Endothelial cell of umbilical vein (primary cell): ENCODE data around the gene GLP2R.

Source experiments
- EZH2 ChIP-seq: IDR thresholded peaks from 2 replicates; pipeline ENCODE4 v1.6.1; 2012; ENCODE audit warnings: borderline replicate concordance, low read depth, mild to moderate bottlenecking, moderate library complexity, low read length, inconsistent platforms; ENCODE audit not compliant: severe bottlenecking
- JUN ChIP-seq: IDR thresholded peaks from 2 replicates; pipeline ENCODE4 v1.6.1; 2011; ENCODE audit warnings: borderline replicate concordance, low read depth; ENCODE audit not compliant: insufficient read length, insufficient read depth
- MYC ChIP-seq: IDR thresholded peaks from one replicate; pipeline ENCODE4 v1.6.1; 2011; ENCODE audit warnings: mild to moderate bottlenecking, low read depth, low read length
- POLR2A ChIP-seq: IDR thresholded peaks from 2 replicates; pipeline ENCODE4 v1.6.1; 2012; ENCODE audit warnings: low read depth, mild to moderate bottlenecking, control low read depth, low read length
- POLR2AphosphoS5 ChIP-seq: IDR thresholded peaks from 2 replicates; pipeline ENCODE4 v1.6.1; 2012; ENCODE audit warnings: low read depth, mild to moderate bottlenecking, control low read depth, low read length, moderate library complexity; ENCODE audit not compliant: insufficient read depth
- TF ChIP-seq, protein P1 (sequence below), 2 donors: IDR thresholded peaks; 1 replicate in 1 of 2; 2 replicates in 1 of 2; pipeline ENCODE4 v1.5.1; 2011; ENCODE audit warnings: low read length in 2 of 2, mild to moderate bottlenecking in 2 of 2, moderate library complexity in 2 of 2, control low read depth in 1 of 2, inconsistent platforms in 1 of 2, low read depth in 1 of 2; ENCODE audit not compliant: insufficient read depth in 1 of 2; ENCODE audit errors: extremely low read depth in 1 of 2
- TF ChIP-seq, protein P2 (sequence below): IDR thresholded peaks from 2 replicates; pipeline ENCODE4 v1.6.1; 2011; ENCODE audit not compliant: insufficient read depth, insufficient read length

DNA sequence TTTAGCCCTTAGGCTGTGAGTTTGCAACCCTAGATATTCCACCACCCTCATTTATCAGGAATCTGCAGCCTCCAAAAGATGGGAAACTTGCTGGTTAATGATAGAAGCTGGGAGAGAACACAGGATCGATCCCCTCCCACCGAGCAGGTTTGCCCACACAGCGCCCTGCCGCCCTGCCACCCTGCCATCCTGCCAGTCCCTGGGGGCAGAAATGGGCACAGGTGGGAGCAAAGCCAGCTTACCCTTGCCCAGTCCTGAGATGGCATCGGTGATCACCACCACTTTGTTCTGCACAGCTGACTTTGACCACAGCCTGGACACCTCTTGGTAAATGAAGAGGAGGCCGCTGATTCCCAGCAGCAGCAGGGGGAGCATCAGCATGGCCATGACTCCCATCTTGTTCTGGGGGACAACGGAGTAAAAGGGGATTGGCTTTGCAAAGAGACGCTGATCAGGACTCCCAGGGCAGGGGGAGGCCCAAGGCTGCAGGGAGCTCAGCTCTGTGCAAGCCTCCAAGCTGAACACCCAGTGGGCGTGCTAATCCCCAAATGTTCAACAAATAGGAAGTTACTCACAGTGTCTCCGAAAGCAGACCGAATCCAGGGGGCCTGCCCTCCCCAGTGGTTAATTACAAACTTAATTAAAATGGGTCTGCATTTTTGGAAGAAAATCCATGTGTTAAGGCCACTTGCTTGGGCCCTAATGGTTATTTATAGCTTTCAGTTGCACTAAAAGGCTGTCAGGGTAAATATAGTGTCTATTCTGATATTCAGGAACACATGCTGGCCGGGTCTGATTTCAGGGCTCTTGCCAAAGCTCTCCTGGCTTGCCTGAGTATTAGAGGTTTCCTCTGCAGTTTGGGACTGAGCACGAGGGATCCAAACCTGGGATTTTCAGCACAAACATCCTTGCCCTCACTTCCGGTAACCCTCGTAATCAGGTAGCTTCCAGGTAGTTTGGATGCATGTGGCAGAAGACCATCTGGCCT, 34.5 kb upstream of the GLP2R start, which contains the start of gene DHRS7C:
- TF ChIP-seq, protein P1, sequence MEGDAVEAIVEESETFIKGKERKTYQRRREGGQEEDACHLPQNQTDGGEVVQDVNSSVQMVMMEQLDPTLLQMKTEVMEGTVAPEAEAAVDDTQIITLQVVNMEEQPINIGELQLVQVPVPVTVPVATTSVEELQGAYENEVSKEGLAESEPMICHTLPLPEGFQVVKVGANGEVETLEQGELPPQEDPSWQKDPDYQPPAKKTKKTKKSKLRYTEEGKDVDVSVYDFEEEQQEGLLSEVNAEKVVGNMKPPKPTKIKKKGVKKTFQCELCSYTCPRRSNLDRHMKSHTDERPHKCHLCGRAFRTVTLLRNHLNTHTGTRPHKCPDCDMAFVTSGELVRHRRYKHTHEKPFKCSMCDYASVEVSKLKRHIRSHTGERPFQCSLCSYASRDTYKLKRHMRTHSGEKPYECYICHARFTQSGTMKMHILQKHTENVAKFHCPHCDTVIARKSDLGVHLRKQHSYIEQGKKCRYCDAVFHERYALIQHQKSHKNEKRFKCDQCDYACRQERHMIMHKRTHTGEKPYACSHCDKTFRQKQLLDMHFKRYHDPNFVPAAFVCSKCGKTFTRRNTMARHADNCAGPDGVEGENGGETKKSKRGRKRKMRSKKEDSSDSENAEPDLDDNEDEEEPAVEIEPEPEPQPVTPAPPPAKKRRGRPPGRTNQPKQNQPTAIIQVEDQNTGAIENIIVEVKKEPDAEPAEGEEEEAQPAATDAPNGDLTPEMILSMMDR (IDR thresholded peaks at IDR 0.05; ENCODE audit: extremely low read depth in 1 of 2, insufficient read depth in 1 of 2, low read depth in 1 of 2, low read length in 2 of 2) = no peak
- no peak for TF ChIP-seq POLR2A
- TF ChIP-seq POLR2AphosphoS5 = no peak
- TF ChIP-seq MYC = no peak
- TF ChIP-seq, protein P2, sequence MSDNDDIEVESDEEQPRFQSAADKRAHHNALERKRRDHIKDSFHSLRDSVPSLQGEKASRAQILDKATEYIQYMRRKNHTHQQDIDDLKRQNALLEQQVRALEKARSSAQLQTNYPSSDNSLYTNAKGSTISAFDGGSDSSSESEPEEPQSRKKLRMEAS = no peak
- no peak for TF ChIP-seq EZH2
- TF ChIP-seq JUN = no peak
